K562 (cell line): ENCODE data around the gene AP1M2. TPM values are rescaled to one million over a fixed set of nuclear protein-coding genes. Genes with fewer than 3 reads are reported as not detected.

ENCODE experiments used
- ASH1L ChIP-seq: fragments of 450-650 bp; IDR thresholded peaks from 2 replicates; pipeline ENCODE4 v1.6.1; 2018; ENCODE audit warnings: borderline replicate concordance, mild to moderate bottlenecking, low read depth; ENCODE audit not compliant: partially characterized antibody
- BRD4 ChIP-seq: fragments of 200-600 bp; sonication (generic); IDR thresholded peaks from 2 replicates; pipeline ENCODE4 v1.6.1; 2017; ENCODE audit warnings: inconsistent platforms
- CEBPG ChIP-seq, 3 experiments: fragments of 200-800 bp in 1 of 3; sonication (Bioruptor generic) in 1 of 3; sonication (generic) in 1 of 3; formaldehyde crosslinking in 1 of 3; IDR thresholded peaks in 2 of 3; conservative IDR thresholded peaks in 1 of 3; 2 replicates each; pipeline versions ENCODE4 v1.6.1 to v1.8.0; 2016 to 2022; ENCODE audit warnings: missing compliant biosample characterization in 2 of 3, missing genetic modification characterization in 2 of 3, mild to moderate bottlenecking in 1 of 3, missing genetic modification reagents in 1 of 3
- ESRRB ChIP-seq: fragments of 250-450 bp; sonication (Bioruptor Pico); IDR thresholded peaks from 2 replicates; pipeline ENCODE4 v1.5.0; 2020; ENCODE audit warnings: mild to moderate bottlenecking, moderate library complexity, borderline replicate concordance
- EZH2 ChIP-seq: IDR thresholded peaks from 2 replicates; pipeline ENCODE4 v1.6.1; 2012; ENCODE audit warnings: low read depth, mild to moderate bottlenecking, inconsistent platforms, low read length, borderline replicate concordance
- FOS ChIP-seq: IDR thresholded peaks from 3 replicates; pipeline ENCODE4 v1.6.1; 2011; ENCODE audit not compliant: insufficient read length; ENCODE audit errors: extremely low read depth
- FOSL1 ChIP-seq: fragments of 200-800 bp; sonication (Bioruptor generic); conservative IDR thresholded peaks from 2 replicates; pipeline ENCODE4 v1.6.1; 2016; ENCODE audit warnings: missing genetic modification characterization, missing compliant biosample characterization
- JUNB ChIP-seq: fragments of 450-650 bp; formaldehyde crosslinking; conservative IDR thresholded peaks from 2 replicates; pipeline ENCODE4 v1.4.0; 2020; ENCODE audit warnings: mild to moderate bottlenecking
- NCOA4 ChIP-seq: fragments of 450-650 bp; IDR thresholded peaks from 2 replicates; pipeline ENCODE4 v1.6.1; 2018; ENCODE audit warnings: mild to moderate bottlenecking; ENCODE audit not compliant: partially characterized antibody
- POLR3G ChIP-seq: IDR thresholded peaks from 2 replicates; pipeline ENCODE4 v1.6.1; 2011; ENCODE audit not compliant: insufficient read length, insufficient replicate concordance; ENCODE audit errors: extremely low read depth
- PRPF4 ChIP-seq: fragments of 200-400 bp; formaldehyde crosslinking; IDR thresholded peaks from one replicate; pipeline ENCODE4 v1.6.1; 2017; ENCODE audit warnings: low read length, low read depth, mild to moderate bottlenecking; ENCODE audit not compliant: insufficient read depth, poor library complexity, severe bottlenecking
- RHOXF2B ChIP-seq: fragments of 250-450 bp; sonication (Bioruptor Pico); conservative IDR thresholded peaks from 2 replicates; pipeline ENCODE4 v1.5.1; 2021
- SAFB ChIP-seq: fragments of 200-400 bp; formaldehyde crosslinking; IDR thresholded peaks from 2 replicates; pipeline ENCODE4 v1.6.1; 2017; ENCODE audit warnings: low read depth, low read length, borderline replicate concordance
- SMAD1 ChIP-seq: fragments of 150-350 bp; IDR thresholded peaks from 2 replicates; pipeline ENCODE4 v1.6.1; 2014; ENCODE audit warnings: low read length, low read depth; ENCODE audit not compliant: partially characterized antibody
- SMC3 ChIP-seq: conservative IDR thresholded peaks from 2 replicates; pipeline ENCODE4 v1.6.1; 2011; ENCODE audit warnings: low read depth, low read length, improper control_type of control experiment; ENCODE audit not compliant: insufficient read depth
- TCF3 ChIP-seq: sonication (generic); formaldehyde crosslinking; IDR thresholded peaks from 2 replicates; pipeline ENCODE4 v1.4.0; 2020; ENCODE audit warnings: mild to moderate bottlenecking, missing genetic modification reagents
- YY1 ChIP-seq, 3 experiments: IDR thresholded peaks; 2 replicates each; pipeline ENCODE4 v1.6.1; 2011; ENCODE audit warnings: low read length in 2 of 3, mild to moderate bottlenecking in 2 of 3, moderate library complexity in 2 of 3, borderline replicate concordance in 1 of 3, control low read depth in 1 of 3, low read depth in 1 of 3; ENCODE audit not compliant: insufficient read depth in 3 of 3, insufficient replicate concordance in 2 of 3, control insufficient read depth in 1 of 3, insufficient read length in 1 of 3; ENCODE audit errors: extremely low read depth in 1 of 3
- ZC3H4 ChIP-seq: sonication (generic); formaldehyde crosslinking; IDR thresholded peaks from 2 replicates; pipeline ENCODE4 v1.9.0; 2021; ENCODE audit warnings: missing genetic modification reagents, borderline replicate concordance
- ZNF12 ChIP-seq: sonication (generic); formaldehyde crosslinking; IDR thresholded peaks from 2 replicates; pipeline ENCODE4 v1.4.0; 2020; ENCODE audit warnings: mild to moderate bottlenecking, missing genetic modification reagents
- ZNF232 ChIP-seq: sonication (generic); formaldehyde crosslinking; IDR thresholded peaks from 2 replicates; pipeline ENCODE4 v1.8.0; 2022; ENCODE audit warnings: mild to moderate bottlenecking, missing genetic modification reagents
- polyA plus RNA-seq, 8 experiments: library from polyadenylated mRNA; depleted of rRNA in 4 of 8; stranded (reverse) in 5 of 8; unstranded in 3 of 8; fragments of >200 nt; fragmentation: Nextera tagmentation in 2 of 8; fragmentation: Illumina TruSeq in 1 of 8; extraction: Ambion mirVana in 2 of 8; extraction: Trizol in 1 of 8; gene quantifications; 2 replicates each; pipeline versions ENCODE4 v1.2.1 to v1.2.3, GENCODE V29; 2011 to 2014; ENCODE audit warnings: inconsistent platforms in 1 of 8, missing spikeins in 1 of 8
- total RNA-seq, 7 experiments: library from RNA; depleted of rRNA in 6 of 7; stranded (reverse); fragments of >200 nt in 6 of 7; fragmentation: Illumina TruSeq in 2 of 7; extraction: Trizol in 2 of 7; gene quantifications; 2 replicates each; pipeline versions ENCODE4 v1.2.1 to v1.2.3, GENCODE V29; 2011 to 2021; ENCODE audit warnings: low replicate concordance in 1 of 7
- TF ChIP-seq, protein P1 (sequence below): fragments of 250-450 bp; sonication (Bioruptor Pico); IDR thresholded peaks from 2 replicates; pipeline ENCODE4 v1.4.0; 2020; ENCODE audit warnings: mild to moderate bottlenecking, moderate library complexity
- TF ChIP-seq, protein P2 (sequence below): sonication (generic); formaldehyde crosslinking; IDR thresholded peaks from 2 replicates; pipeline ENCODE4 v1.8.1; 2023; ENCODE audit warnings: mild to moderate bottlenecking, missing genetic modification reagents

AP1M2 gene
- total and polyA plus RNA-seq, 9 of the 15 experiments (the other 6 are each of a cell fraction or from before 2014, with no cell fraction given): 0.33 to 1.4 (median 0.89) TPM; not detected in 1

DNA sequence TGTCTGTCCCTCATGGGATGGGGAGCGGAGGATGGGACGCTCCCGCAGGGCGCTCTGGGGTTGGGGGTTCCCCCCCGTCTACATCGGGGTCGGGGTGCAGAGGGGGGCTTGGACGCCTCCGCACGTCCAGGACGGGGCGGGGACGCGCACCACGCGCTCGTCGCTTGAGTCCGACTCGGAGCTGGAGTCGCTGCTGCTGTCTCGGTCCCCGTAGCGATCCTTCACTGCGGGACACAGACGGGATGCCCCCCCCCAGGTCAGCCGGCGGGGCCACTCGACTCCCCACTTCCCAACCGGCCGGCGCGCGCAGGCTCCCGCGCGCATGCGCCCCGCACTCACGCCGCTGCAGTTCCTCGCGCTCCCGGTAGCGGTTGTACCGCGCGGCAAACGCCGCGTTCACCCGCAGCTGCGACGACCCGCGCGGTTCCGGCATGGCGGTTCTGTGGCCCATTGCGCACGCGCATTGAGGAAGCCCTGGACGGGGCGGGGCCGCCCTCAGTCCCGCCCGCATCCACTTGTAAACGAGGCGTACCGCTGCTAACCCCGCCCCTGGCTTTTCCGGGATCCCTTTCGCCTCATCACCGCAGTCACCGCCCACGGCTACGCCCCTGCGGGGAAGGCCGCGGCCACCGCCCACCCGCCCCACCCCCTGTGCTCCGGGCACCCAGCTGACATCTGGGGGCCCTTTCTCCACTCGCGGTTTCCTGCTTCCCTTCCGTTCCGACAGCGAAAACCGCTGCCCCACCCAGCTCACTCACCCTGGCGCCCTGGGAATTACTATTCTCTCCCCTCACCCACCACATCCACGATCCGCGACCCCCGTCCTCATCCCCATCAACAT, 21.3 kb downstream of the AP1M2 start, which contains the start of gene KRI1 (continued):
- TF ChIP-seq, protein P1, sequence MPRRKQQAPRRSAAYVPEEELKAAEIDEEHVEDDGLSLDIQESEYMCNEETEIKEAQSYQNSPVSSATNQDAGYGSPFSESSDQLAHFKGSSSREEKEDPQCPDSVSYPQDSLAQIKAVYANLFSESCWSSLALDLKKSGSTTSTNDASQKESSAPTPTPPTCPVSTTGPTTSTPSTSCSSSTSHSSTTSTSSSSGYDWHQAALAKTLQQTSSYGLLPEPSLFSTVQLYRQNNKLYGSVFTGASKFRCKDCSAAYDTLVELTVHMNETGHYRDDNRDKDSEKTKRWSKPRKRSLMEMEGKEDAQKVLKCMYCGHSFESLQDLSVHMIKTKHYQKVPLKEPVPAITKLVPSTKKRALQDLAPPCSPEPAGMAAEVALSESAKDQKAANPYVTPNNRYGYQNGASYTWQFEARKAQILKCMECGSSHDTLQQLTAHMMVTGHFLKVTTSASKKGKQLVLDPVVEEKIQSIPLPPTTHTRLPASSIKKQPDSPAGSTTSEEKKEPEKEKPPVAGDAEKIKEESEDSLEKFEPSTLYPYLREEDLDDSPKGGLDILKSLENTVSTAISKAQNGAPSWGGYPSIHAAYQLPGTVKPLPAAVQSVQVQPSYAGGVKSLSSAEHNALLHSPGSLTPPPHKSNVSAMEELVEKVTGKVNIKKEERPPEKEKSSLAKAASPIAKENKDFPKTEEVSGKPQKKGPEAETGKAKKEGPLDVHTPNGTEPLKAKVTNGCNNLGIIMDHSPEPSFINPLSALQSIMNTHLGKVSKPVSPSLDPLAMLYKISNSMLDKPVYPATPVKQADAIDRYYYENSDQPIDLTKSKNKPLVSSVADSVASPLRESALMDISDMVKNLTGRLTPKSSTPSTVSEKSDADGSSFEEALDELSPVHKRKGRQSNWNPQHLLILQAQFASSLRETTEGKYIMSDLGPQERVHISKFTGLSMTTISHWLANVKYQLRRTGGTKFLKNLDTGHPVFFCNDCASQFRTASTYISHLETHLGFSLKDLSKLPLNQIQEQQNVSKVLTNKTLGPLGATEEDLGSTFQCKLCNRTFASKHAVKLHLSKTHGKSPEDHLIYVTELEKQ (CRISPR knock-in tag): no peak
- TF ChIP-seq RHOXF2B (CRISPR knock-in tag) (no peak), ZC3H4 (CRISPR knock-in tag) (no peak), SMAD1 (peak; percentile 30), BRD4 (no peak), TCF3 (CRISPR knock-in tag) (no peak), JUNB (CRISPR knock-in tag) (no peak), FOSL1 (tag) (no peak), ZNF232 (no peak; the same call in 1 of the 2 replicates), EZH2 (no peak), ZNF12 (CRISPR knock-in tag) (no peak), CEBPG (CRISPR knock-in tag; IDR thresholded peaks at IDR 0.05) (no peak), CEBPG (tag; conservative IDR thresholded peaks at IDR 0.05 in 1 of 2, IDR thresholded peaks at IDR 0.05 in 1 of 2) (no peak), SMC3 (no peak), YY1 (IDR thresholded peaks at IDR 0.05; ENCODE audit: borderline replicate concordance in 1 of 3, control insufficient read depth in 1 of 3, extremely low read depth in 1 of 3, insufficient read depth in 3 of 3, insufficient read length in 1 of 3, insufficient replicate concordance in 2 of 3, low read depth in 1 of 3, low read length in 2 of 3) (peak; percentile 55 to 91 (median 86)), FOS (no peak), ASH1L (no peak), SAFB (no peak), ESRRB (no peak), NCOA4 (no peak), POLR3G (no peak), PRPF4 (no peak)
- TF ChIP-seq, protein P2, sequence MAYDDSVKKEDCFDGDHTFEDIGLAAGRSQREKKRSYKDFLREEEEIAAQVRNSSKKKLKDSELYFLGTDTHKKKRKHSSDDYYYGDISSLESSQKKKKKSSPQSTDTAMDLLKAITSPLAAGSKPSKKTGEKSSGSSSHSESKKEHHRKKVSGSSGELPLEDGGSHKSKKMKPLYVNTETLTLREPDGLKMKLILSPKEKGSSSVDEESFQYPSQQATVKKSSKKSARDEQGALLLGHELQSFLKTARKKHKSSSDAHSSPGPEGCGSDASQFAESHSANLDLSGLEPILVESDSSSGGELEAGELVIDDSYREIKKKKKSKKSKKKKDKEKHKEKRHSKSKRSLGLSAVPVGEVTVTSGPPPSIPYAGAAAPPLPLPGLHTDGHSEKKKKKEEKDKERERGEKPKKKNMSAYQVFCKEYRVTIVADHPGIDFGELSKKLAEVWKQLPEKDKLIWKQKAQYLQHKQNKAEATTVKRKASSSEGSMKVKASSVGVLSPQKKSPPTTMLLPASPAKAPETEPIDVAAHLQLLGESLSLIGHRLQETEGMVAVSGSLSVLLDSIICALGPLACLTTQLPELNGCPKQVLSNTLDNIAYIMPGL (CRISPR knock-in tag): no peak; the same call in 1 of the 2 replicates
